Brain microvascular endothelial cell (primary cell): ENCODE measurements around the gene TAF3.

Experiments used
- DNase-seq: peaks from one replicate; pipeline ENCODE4 v3.0.0-alpha.2; 2020
- H3K27ac ChIP-seq: fragments of 250-450 bp; sonication (Bioruptor Pico); 2 replicates; pipeline ENCODE4 v1.5.1; 2020; ENCODE audit warnings: mild to moderate bottlenecking, moderate library complexity
- H3K27me3 ChIP-seq: fragments of 250-450 bp; sonication (Bioruptor Pico); replicated peaks from 2 replicates; pipeline ENCODE4 v1.5.1; 2020; ENCODE audit warnings: mild to moderate bottlenecking
- H3K36me3 ChIP-seq: fragments of 250-450 bp; sonication (Bioruptor Pico); replicated peaks from 2 replicates; pipeline ENCODE4 v1.5.1; 2020; ENCODE audit warnings: mild to moderate bottlenecking
- H3K4me3 ChIP-seq: 2 replicates; pipeline ENCODE4 v1.5.1; 2011; ENCODE audit warnings: low read depth, mild to moderate bottlenecking, control low read depth, low read length, moderate library complexity
- in situ Hi-C: cut with HindIII; loops from 2 replicates; pipeline ENCODE4 v1.10.0; 2017; ENCODE audit warnings: low sequenced_read_pairs, low pct_ligation_motif_present
- TF ChIP-seq, protein P1 (sequence below): IDR thresholded peaks from 2 replicates; pipeline ENCODE4 v1.5.1; 2011; ENCODE audit warnings: low read depth, mild to moderate bottlenecking, moderate library complexity, low read length, control low read depth, inconsistent platforms; ENCODE audit errors: missing control alignments

The TAF3 gene

DNA sequence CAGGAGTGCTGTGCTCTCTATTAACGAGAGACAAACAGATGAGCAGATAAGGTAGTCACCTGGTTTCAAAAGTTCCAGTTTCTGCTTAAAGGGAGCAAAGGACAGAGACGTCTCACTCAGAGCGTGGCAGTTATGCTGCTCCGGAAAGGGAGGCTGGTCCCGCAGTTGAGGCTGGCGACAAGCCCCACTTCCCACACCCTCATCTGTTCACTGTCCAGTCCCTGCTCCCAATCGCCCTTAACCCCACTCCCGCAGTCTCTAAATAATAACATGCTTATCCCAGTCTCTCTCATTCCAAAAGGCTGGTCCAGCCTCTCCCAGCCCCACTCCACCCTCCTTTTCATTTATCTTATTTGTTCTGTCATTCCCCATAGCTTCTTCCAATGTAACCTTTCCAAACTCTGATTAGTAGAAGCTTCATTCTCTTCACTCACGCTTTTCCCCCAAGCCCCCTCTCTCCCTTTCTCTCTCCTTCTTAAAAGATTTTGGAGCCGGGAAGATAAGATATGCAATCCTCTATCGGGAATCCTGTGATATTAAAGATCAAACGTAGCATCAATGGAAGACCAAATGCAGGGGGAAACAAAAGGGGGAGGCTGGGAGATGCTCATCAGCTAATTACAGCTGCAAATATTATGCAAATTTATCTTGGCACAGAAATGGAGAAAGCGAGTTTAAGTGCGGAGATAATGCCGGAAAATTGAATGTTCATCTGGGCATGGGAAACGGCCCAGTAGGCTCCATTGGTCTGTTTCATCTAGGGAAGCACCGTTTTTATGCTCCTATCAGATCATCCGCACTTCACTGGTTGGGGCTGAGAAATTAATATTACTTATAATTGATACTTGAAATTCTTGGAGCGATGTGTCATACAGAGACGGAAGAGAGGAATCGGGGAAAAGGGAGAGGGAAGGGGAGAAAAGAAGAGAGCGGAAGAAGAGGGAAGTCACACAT lies 219.9 kb downstream of the TAF3 start:
- H3K27me3 ChIP-seq: peaks cover 90% of the 10 kb centered on the region
- no peaks in the 10 kb centered on the region for H3K36me3 ChIP-seq
- no peak overlapping the region for H3K4me3 ChIP-seq
- DNase-seq: no peak
- TF ChIP-seq, protein P1, sequence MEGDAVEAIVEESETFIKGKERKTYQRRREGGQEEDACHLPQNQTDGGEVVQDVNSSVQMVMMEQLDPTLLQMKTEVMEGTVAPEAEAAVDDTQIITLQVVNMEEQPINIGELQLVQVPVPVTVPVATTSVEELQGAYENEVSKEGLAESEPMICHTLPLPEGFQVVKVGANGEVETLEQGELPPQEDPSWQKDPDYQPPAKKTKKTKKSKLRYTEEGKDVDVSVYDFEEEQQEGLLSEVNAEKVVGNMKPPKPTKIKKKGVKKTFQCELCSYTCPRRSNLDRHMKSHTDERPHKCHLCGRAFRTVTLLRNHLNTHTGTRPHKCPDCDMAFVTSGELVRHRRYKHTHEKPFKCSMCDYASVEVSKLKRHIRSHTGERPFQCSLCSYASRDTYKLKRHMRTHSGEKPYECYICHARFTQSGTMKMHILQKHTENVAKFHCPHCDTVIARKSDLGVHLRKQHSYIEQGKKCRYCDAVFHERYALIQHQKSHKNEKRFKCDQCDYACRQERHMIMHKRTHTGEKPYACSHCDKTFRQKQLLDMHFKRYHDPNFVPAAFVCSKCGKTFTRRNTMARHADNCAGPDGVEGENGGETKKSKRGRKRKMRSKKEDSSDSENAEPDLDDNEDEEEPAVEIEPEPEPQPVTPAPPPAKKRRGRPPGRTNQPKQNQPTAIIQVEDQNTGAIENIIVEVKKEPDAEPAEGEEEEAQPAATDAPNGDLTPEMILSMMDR: no peak
- H3K27ac ChIP-seq: no peak overlapping the region
- in situ Hi-C loops: no loop called here

GRCh38 chr10:8039321-8039881 lies 221.1 kb downstream of the TAF3 start:
- in situ Hi-C loops: no loop called here
- peaks cover 89% of the 10 kb centered on the region for H3K27me3 ChIP-seq
- no peak for DNase-seq

DNA sequence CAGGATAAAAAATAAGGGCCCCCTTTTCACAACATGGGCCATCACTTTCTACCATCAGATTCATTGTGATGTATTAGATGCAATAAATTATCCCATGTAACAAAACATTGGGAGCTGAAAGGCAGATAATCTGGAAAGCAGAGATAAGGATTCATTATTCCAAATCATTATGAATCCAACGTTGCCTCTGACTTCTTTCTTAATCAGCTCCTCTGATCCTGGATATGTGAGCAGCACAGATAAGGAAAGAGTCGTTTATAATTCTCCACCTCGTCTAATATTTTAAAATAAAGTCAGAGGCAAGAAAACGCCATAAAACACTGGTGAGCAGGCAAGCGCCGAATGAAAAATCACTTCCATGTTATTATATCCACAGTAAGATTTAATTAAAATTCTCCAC lies 222.3 kb downstream of the TAF3 start:
- Histone ChIP-seq H3K36me3 (no peaks in the 10 kb centered on the region), H3K27ac (no peak overlapping the region), H3K27me3 (peaks cover 92% of the 10 kb centered on the region), H3K4me3 (no peak overlapping the region)
- TF ChIP-seq, protein P1: no peak
- no peak for DNase-seq
- in situ Hi-C loops: no loop called here

More at GRCh38 chr10:8039321-8039881, 221.1 kb downstream of the TAF3 start:
- no peak overlapping the region for H3K4me3 ChIP-seq
- no peak overlapping the region for H3K27ac ChIP-seq
- H3K36me3 ChIP-seq: no peaks in the 10 kb centered on the region
- TF ChIP-seq, protein P1: no peak

- in situ Hi-C loops: no loop called here
- no peak overlapping the region for H3K27ac ChIP-seq
- TF ChIP-seq, protein P1: no peak
These were observed 223.1 kb downstream of the TAF3 start for GRCh38 chr10:8041284-8041991.

DNA sequence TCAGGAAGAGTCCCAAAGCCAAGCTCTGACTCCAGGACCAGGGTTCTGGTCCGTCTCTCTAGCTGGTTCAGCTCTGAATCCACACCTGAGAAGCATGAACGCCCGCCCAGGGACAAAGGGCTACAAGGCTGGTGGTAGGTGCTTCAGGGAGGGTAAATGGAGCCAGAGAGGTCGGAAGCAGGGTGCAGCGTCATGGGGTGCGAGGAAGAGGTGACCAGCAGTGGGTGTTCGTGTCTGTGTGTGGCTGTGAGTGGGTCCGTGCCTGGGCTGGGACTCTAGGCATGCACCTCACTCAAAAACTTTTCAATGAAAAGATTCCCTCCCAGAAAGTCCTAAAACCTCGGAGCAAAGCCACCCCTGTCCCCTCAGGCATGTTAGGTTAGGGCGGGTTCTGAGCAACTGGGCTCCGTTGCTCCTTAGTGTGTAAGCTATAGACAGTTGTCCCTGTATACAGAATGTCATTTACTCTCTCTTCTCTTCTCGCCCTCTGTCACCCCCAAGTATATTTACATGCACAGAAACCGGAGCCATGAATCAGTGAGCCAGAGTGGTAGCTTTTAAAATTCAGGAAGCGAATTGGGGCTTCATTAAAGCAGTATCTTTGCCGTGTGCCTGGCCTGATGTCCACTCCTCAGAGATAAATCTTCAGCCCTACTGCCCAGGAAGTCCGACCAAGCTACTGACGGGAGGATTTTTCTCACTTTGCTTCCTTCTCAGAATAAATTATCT lies 223.9 kb downstream of the TAF3 start:
- no peak for DNase-seq
- in situ Hi-C loops: no loop called here
- TF ChIP-seq, protein P1: no peak
- H3K27me3 ChIP-seq: peaks cover 94% of the 10 kb centered on the region
- no peak overlapping the region for H3K4me3 ChIP-seq
- no peak overlapping the region for H3K27ac ChIP-seq
- no peaks in the 10 kb centered on the region for H3K36me3 ChIP-seq

More at GRCh38 chr10:8041284-8041991, 223.1 kb downstream of the TAF3 start:
- no peaks in the 10 kb centered on the region for H3K36me3 ChIP-seq
- DNase-seq: no peak
- H3K4me3 ChIP-seq: no peak overlapping the region
- H3K27me3 ChIP-seq: peaks cover 94% of the 10 kb centered on the region
